Right lobe of liver (tissue), 6 donors: ENCODE data around the gene MACROD2. TPM values are rescaled to one million over a fixed set of nuclear protein-coding genes. Genes with fewer than 3 reads are reported as not detected.

Experiments
- ATAC-seq, 4 donors: fragments of 200-7000 bp; cut with Tn5 transposase; one replicate each; pipeline ENCODE4 v1.9.1; 2020; ENCODE audit warnings: mild to moderate bottlenecking in 4 of 4, moderate library complexity in 4 of 4
- DNase-seq, 3 donors: peaks; one replicate each; pipeline ENCODE4 v3.0.0-alpha.2; 2020
- H3K27ac ChIP-seq, 3 donors: fragments of 200-600 bp; one replicate each; pipeline ENCODE4 v1.8.0; 2022
- H3K27me3 ChIP-seq, 2 donors: fragments of 200-600 bp; one replicate each; pipeline ENCODE4 v1.8.0; 2022
- H3K36me3 ChIP-seq, 4 donors: fragments of 200-600 bp; sonication (generic) in 1 of 4; one replicate each; pipeline versions ENCODE4 v1.5.1 to v1.8.0; 2017 to 2022; ENCODE audit warnings: control low read depth in 1 of 4
- H3K4me1 ChIP-seq, 4 donors: fragments of 200-600 bp; sonication (generic) in 1 of 4; one replicate each; pipeline versions ENCODE4 v1.5.1 to v1.8.0; 2017 to 2022; ENCODE audit warnings: control low read depth in 1 of 4
- H3K4me3 ChIP-seq, 3 donors: fragments of 200-600 bp; one replicate each; pipeline ENCODE4 v1.8.0; 2022
- H3K9me3 ChIP-seq, 4 donors: fragments of 200-600 bp; sonication (generic) in 1 of 4; one replicate each; pipeline versions ENCODE4 v1.5.1 to v1.8.0; 2017 to 2022; ENCODE audit warnings: control low read depth in 1 of 4
- POLR2A ChIP-seq: fragments of 450-650 bp; IDR thresholded peaks from one replicate; pipeline ENCODE4 v1.6.1; 2017; ENCODE audit warnings: antibody characterized with exemption, mild to moderate bottlenecking
- WGBS: methylation state at CpG from one replicate; pipeline ENCODE4 v1.1.6; 2018; ENCODE audit warnings: low coverage, low lambda C conversion rate; ENCODE audit not compliant: insufficient coverage; ENCODE audit errors: missing lambda C conversion rate; 5-methylcytosine and 5-hydroxymethylcytosine counted together
- intact Hi-C, 2 donors: fragments of 100-400 bp; cut with DNase I; formaldehyde crosslinking; loops; one replicate each; pipeline versions ENCODE4 v1.11.2 to v1.14.1; 2022
- total RNA-seq, 6 experiments: library from RNA; depleted of rRNA in 2 of 6; stranded (reverse); fragments of >200 nt in 2 of 6; fragmentation: NEBNext Ultra II Directional in 3 of 6; extraction: Animal tissue kit (Norgen Biotek cat#: 25700) in 3 of 6; gene quantifications; one replicate each; pipeline versions ENCODE4 v1.1.0 to v1.2.4, GENCODE V29; 2016 to 2023
- TF ChIP-seq, protein P1 (sequence below), 4 donors: fragments of 200-600 bp in 3 of 4; fragments of 450-650 bp in 1 of 4; IDR thresholded peaks; one replicate each; pipeline versions ENCODE4 v1.5.1 to v1.8.0; 2016 to 2022; ENCODE audit warnings: antibody characterized with exemption in 4 of 4, mild to moderate bottlenecking in 2 of 4
- donor health status: DM: no; HTN: yes; CAD: no.
- donor health status: DM: no; HTN: no; CAD: no.
- donor health status: DM: no; HTN: no; CAD: no.
- donor health status: DM: no; HTN: yes; CAD: no.
- donor health status: DM: no; HTN: yes; CAD: no.

The MACROD2 gene
- total RNA-seq, 6 experiments from 2014 or later: 1.2 to 5.5 (median 3.3) TPM

DNA sequence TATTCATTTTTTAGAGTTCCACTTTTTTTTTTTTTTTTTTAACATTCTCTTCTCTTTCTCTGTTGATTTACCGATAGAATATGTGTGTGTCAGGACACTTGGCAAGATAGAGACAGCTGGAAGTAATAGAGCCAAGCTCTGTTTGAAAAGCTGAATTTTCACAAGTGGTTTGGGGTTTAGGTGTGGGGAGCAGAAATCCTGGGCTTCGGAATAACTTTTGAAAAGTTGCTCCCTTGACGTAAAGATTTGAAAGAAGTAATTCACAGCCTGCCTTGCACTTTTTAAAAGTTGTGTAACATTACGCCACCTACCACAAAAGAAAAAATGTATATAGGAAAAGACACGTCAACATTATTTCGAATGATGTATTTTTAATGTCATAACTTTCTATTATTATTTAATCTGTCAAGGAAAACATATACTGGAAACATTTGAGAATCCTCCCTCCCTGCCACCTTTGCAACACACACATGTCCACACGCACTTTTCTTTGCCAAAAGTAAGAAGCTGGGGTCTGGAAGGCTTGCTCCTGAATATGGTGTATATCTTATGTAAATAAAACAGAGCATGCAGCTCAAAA lies 1660.1 kb downstream of the MACROD2 start:
- Histone ChIP-seq H3K27ac (no peak overlapping the region), H3K4me1 (no peaks in the 10 kb centered on the region), H3K27me3 (no peaks in the 10 kb centered on the region), H3K4me3 (no peak overlapping the region), H3K36me3 (no peaks in the 10 kb centered on the region), H3K9me3 (no peaks in the 10 kb centered on the region)
- ATAC-seq (no peak), DNase-seq (no peak)
- no peak for TF ChIP-seq POLR2A
- TF ChIP-seq, protein P1, sequence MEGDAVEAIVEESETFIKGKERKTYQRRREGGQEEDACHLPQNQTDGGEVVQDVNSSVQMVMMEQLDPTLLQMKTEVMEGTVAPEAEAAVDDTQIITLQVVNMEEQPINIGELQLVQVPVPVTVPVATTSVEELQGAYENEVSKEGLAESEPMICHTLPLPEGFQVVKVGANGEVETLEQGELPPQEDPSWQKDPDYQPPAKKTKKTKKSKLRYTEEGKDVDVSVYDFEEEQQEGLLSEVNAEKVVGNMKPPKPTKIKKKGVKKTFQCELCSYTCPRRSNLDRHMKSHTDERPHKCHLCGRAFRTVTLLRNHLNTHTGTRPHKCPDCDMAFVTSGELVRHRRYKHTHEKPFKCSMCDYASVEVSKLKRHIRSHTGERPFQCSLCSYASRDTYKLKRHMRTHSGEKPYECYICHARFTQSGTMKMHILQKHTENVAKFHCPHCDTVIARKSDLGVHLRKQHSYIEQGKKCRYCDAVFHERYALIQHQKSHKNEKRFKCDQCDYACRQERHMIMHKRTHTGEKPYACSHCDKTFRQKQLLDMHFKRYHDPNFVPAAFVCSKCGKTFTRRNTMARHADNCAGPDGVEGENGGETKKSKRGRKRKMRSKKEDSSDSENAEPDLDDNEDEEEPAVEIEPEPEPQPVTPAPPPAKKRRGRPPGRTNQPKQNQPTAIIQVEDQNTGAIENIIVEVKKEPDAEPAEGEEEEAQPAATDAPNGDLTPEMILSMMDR (IDR thresholded peaks at IDR 0.05): no peak
- intact Hi-C loops: no loop called here
- 82% methylated on average over 7 of the region's 7 CpGs for WGBS

GRCh38 chr20:15656124-15656523 lies 1660.8 kb downstream of the MACROD2 start:
- intact Hi-C loops: no loop called here
- no peaks in the 10 kb centered on the region for H3K36me3 ChIP-seq
- no peak overlapping the region for H3K27ac ChIP-seq
- no peaks in the 10 kb centered on the region for H3K27me3 ChIP-seq
- DNase-seq (no peak), ATAC-seq (no peak)
- WGBS: 58% methylated on average over 2 of the region's 2 CpGs
- no peaks in the 10 kb centered on the region for H3K9me3 ChIP-seq
- no peak for TF ChIP-seq POLR2A
- TF ChIP-seq, protein P1 (IDR thresholded peaks at IDR 0.05): no peak
- no peak overlapping the region for H3K4me3 ChIP-seq
- no peaks in the 10 kb centered on the region for H3K4me1 ChIP-seq

DNA sequence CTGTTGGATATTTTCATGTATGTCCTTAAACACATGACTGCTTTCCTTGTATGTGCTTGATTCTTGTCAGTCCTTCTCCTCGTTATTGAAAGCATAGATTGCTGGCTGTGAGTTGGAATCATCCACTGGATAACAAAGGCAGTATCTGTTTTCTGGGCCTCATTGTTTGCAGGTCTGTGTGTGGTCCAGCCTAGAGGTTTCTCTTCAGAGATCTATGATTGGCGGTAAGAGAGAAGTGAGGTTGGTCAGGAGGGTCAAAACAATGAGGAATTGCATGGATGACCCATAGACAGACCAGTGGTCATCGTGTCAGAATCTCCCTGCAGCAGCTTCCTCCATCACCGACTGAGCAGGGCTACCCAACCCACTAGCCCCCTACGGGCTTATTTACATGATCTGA lies 1663.0 kb downstream of the MACROD2 start:
- TF ChIP-seq, protein P1 (IDR thresholded peaks at IDR 0.05): no peak
- no peak for TF ChIP-seq POLR2A
- no peaks in the 10 kb centered on the region for H3K4me1 ChIP-seq
- no peak overlapping the region for H3K27ac ChIP-seq
- no peaks in the 10 kb centered on the region for H3K27me3 ChIP-seq
- H3K9me3 ChIP-seq: no peaks in the 10 kb centered on the region
- DNase-seq: no peak
- no peak for ATAC-seq
- intact Hi-C loops: no loop called here
- H3K36me3 ChIP-seq: no peaks in the 10 kb centered on the region
- no peak overlapping the region for H3K4me3 ChIP-seq
- 56% methylated on average over 4 of the region's 5 CpGs for WGBS

- 75% methylated on average over 1 of the region's 1 CpG for WGBS
- DNase-seq (no peak), ATAC-seq (no peak)
- Histone ChIP-seq H3K9me3 (no peaks in the 10 kb centered on the region), H3K4me1 (no peaks in the 10 kb centered on the region), H3K36me3 (no peaks in the 10 kb centered on the region), H3K27me3 (no peaks in the 10 kb centered on the region), H3K4me3 (no peak overlapping the region), H3K27ac (no peak overlapping the region)
- intact Hi-C loops: no loop called here
- TF ChIP-seq POLR2A: no peak
- TF ChIP-seq, protein P1 (IDR thresholded peaks at IDR 0.05): no peak
Measured at GRCh38 chr20:15673206-15673605, 1677.9 kb downstream of the MACROD2 start.
